ENCODE measurements around the gene PRKG1.

Gene PRKG1

GRCh38 chr10:51530541-51530940 lies 456.3 kb downstream of the PRKG1 start:
- H3K4me3 ChIP-seq (ENCODE audit: low read depth, low read length) = no peak overlapping the region
- TF ChIP-seq CTCF (IDR thresholded peaks at IDR 0.05; ENCODE audit: insufficient read depth, low read depth, low read length, missing control alignments) = no peak
- DNase-seq (ENCODE audit: low read depth) = no peak

- no peak for TF ChIP-seq CTCF (IDR thresholded peaks at IDR 0.05; ENCODE audit: insufficient read depth, low read depth, low read length, missing control alignments)
- peak; percentile 2 for DNase-seq (ENCODE audit: low read depth)
- no peak overlapping the region for H3K4me3 ChIP-seq (ENCODE audit: low read depth, low read length)
Measured at GRCh38 chr10:51532044-51532443, 457.8 kb downstream of the PRKG1 start.

- TF ChIP-seq CTCF (IDR thresholded peaks at IDR 0.05; ENCODE audit: insufficient read depth, low read depth, low read length, missing control alignments) = no peak
- no peak for DNase-seq (ENCODE audit: low read depth)
- H3K4me3 ChIP-seq (ENCODE audit: low read depth, low read length) = no peak overlapping the region
Measured at GRCh38 chr10:51542853-51543252, 468.6 kb downstream of the PRKG1 start.

- TF ChIP-seq CTCF (IDR thresholded peaks at IDR 0.05; ENCODE audit: insufficient read depth, low read depth, low read length, missing control alignments) = no peak
- no peak for DNase-seq (ENCODE audit: low read depth)
- no peak overlapping the region for H3K4me3 ChIP-seq (ENCODE audit: low read depth, low read length)
Measured at GRCh38 chr10:51544933-51545332, 470.6 kb downstream of the PRKG1 start.

- TF ChIP-seq CTCF (IDR thresholded peaks at IDR 0.05; ENCODE audit: insufficient read depth, low read depth, low read length, missing control alignments) = no peak
Measured at GRCh38 chr10:51547941-51548340, 473.7 kb downstream of the PRKG1 start.

GRCh38 chr10:51552879-51553278 lies 478.6 kb downstream of the PRKG1 start:
- TF ChIP-seq CTCF (IDR thresholded peaks at IDR 0.05; ENCODE audit: insufficient read depth, low read depth, low read length, missing control alignments) = no peak

More at GRCh38 chr10:51547941-51548340, 473.7 kb downstream of the PRKG1 start:
- DNase-seq (ENCODE audit: low read depth) = no peak
- H3K4me3 ChIP-seq (ENCODE audit: low read depth, low read length) = no peak overlapping the region

GRCh38 chr10:51564896-51565510 lies 490.7 kb downstream of the PRKG1 start:
- TF ChIP-seq CTCF (IDR thresholded peaks at IDR 0.05; ENCODE audit: insufficient read depth, low read depth, low read length, missing control alignments) = no peak
- no peak overlapping the region for H3K4me3 ChIP-seq (ENCODE audit: low read depth, low read length)
- DNase-seq (ENCODE audit: low read depth) = no peak

More at GRCh38 chr10:51552879-51553278, 478.6 kb downstream of the PRKG1 start:
- H3K4me3 ChIP-seq (ENCODE audit: low read depth, low read length) = no peak overlapping the region
- no peak for DNase-seq (ENCODE audit: low read depth)
